CD4-positive, alpha-beta memory T cell (primary cell): Measurements from ENCODE around the gene CCDC117. TPM values are rescaled to one million over a fixed set of nuclear protein-coding genes. Genes with fewer than 3 reads are reported as not detected.
A peak's percentile ranks its signal among the peaks of the same experiment; 100 is the strongest.

Source experiments
- CTCF ChIA-PET: fragments of 350-600 bp; sonication (Branson Sonifier 250); formaldehyde crosslinking; loops from one replicate; lab custom pipeline; 2021; ENCODE audit warnings: inconsistent platforms; ENCODE audit not compliant: partially characterized antibody; lab: Charles Lee
- POLR2A ChIA-PET: fragments of 350-600 bp; sonication (Branson Sonifier 250); formaldehyde crosslinking; loops from one replicate; lab custom pipeline; 2021; ENCODE audit not compliant: partially characterized antibody; lab: Charles Lee
- DNase-seq, 5 donors: peaks; one replicate each; pipeline versions ENCODE4 v3.0.0 to v3.0.0-alpha.2; 2020 to 2022; ENCODE audit warnings: mixed read lengths in 1 of 5
- H3K27ac ChIP-seq: one replicate; pipeline ENCODE4 v1.7.0; 2013; ENCODE audit warnings: low read depth, low read length
- H3K27me3 ChIP-seq: 2 replicates; pipeline ENCODE4 v1.7.0; 2013; ENCODE audit warnings: mild to moderate bottlenecking, low read length, moderate library complexity; ENCODE audit not compliant: insufficient read depth
- H3K36me3 ChIP-seq: 2 replicates; pipeline ENCODE4 v1.7.0; 2013; ENCODE audit warnings: mild to moderate bottlenecking, low read length, moderate library complexity; ENCODE audit not compliant: insufficient read depth
- H3K4me1 ChIP-seq: 2 replicates; pipeline ENCODE4 v1.7.0; 2013; ENCODE audit warnings: mild to moderate bottlenecking, low read length, moderate library complexity; ENCODE audit not compliant: insufficient read depth
- H3K4me3 ChIP-seq, 2 donors: one replicate each; pipeline ENCODE4 v1.7.0; 2013; ENCODE audit warnings: low read length in 2 of 2, mild to moderate bottlenecking in 1 of 2
- H3K9me3 ChIP-seq, 2 donors: one replicate each; pipeline ENCODE4 v1.7.0; 2013; ENCODE audit warnings: low read length in 2 of 2, control low read depth in 1 of 2; ENCODE audit not compliant: control insufficient read depth in 1 of 2
- H3K27ac Mint-ChIP-seq, 7 donors: one replicate each; pipeline ENCODE4 v1.8.0; 2020 to 2021; ENCODE audit warnings: mixed read lengths in 7 of 7, mild to moderate bottlenecking in 6 of 7, inconsistent platforms in 3 of 7, moderate library complexity in 3 of 7
- H3K27me3 Mint-ChIP-seq, 2 donors: one replicate each; pipeline ENCODE4 v1.8.0; 2020 to 2021; ENCODE audit warnings: mixed read lengths in 2 of 2
- H3K36me3 Mint-ChIP-seq, 2 donors: one replicate each; pipeline ENCODE4 v1.8.0; 2020 to 2021; ENCODE audit warnings: mixed read lengths in 2 of 2, inconsistent platforms in 1 of 2, mild to moderate bottlenecking in 1 of 2
- H3K4me1 Mint-ChIP-seq, 4 donors: one replicate each; pipeline ENCODE4 v1.8.0; 2020 to 2021; ENCODE audit warnings: mixed read lengths in 4 of 4, mild to moderate bottlenecking in 1 of 4
- H3K4me3 Mint-ChIP-seq, 8 donors: one replicate each; pipeline ENCODE4 v1.8.0; 2020 to 2021; ENCODE audit warnings: mixed read lengths in 8 of 8, mild to moderate bottlenecking in 7 of 8, moderate library complexity in 6 of 8, inconsistent platforms in 3 of 8
- H3K9me3 Mint-ChIP-seq, 8 donors: one replicate each; pipeline ENCODE4 v1.8.0; 2020 to 2021; ENCODE audit warnings: mixed read lengths in 8 of 8, mild to moderate bottlenecking in 5 of 8, inconsistent platforms in 3 of 8, moderate library complexity in 1 of 8
- intact Hi-C: fragments of 100-400 bp; cut with micrococcal nuclease; formaldehyde crosslinking; loops from one replicate; pipeline ENCODE4 v1.15.1; 2023
- polyA plus RNA-seq, 2 donors: library from polyadenylated mRNA; unstranded; fragments of 300-500 nt; fragmentation: Illumina TruSeq; gene quantifications; one replicate each; pipeline ENCODE4 v1.2.3, GENCODE V29; 2021
- total RNA-seq, 2 experiments: library from RNA; stranded (reverse); gene quantifications; one replicate each; pipeline ENCODE4 v1.2.3, GENCODE V29; 2021

Gene CCDC117
- total and polyA plus RNA-seq, 4 experiments from 2014 or later: 7.2 to 20.6 (median 15.2) TPM

GRCh38 chr22:28783786-28784671 lies 11.5 kb downstream of the CCDC117 start:
- Histone ChIP-seq H3K27ac (no peak overlapping the region), H3K27me3 (no peaks in the 10 kb centered on the region), H3K4me3 (no peak overlapping the region), H3K4me1 (peaks cover 11% of the 10 kb centered on the region), H3K9me3 (no peaks in the 10 kb centered on the region), H3K36me3 (peaks cover 48% of the 10 kb centered on the region)
- intact Hi-C loops: no loop called here
- CTCF ChIA-PET: interaction anchor here (0.8 to 10.2 kb wide), 4 partner anchors 10 to 183 kb away, joined by 3 to 166 read pairs (median 41); partner anchors contain the start of gene XBP1
- Mint-ChIP-seq H3K27ac (peak overlapping the region in 1 of 7 donors; percentile 59), H3K4me3 (no peak overlapping the region), H3K36me3 (peaks cover 47 to 70% of the 10 kb centered on the region in 2 donors), H3K9me3 (no peaks in the 10 kb centered on the region), H3K27me3 (no peaks in the 10 kb centered on the region), H3K4me1 (peaks cover 9 to 25% (median 17%) of the 10 kb centered on the region in 4 donors)
- no peak for DNase-seq
- POLR2A ChIA-PET: interaction anchor here (1.3 to 1.8 kb wide), 4 partner anchors 11 to 27 kb away, joined by 3 to 8 read pairs (median 4); partner anchors contain the start of genes CCDC117 and XBP1

- H3K4me3 ChIP-seq: no peak overlapping the region
- intact Hi-C loops: no loop called here
- ChIA-PET CTCF (interaction anchor here (1.1 to 10.2 kb wide), 9 partner anchors 12 to 277 kb away, joined by 3 to 166 read pairs (median 6); partner anchors contain the start of genes CCDC117 and XBP1), POLR2A (interaction anchor here (1.6 to 2.2 kb wide), 2 partner anchors 12 to 41 kb away, joined by 5 to 14 read pairs; partner anchors contain the start of gene XBP1)
- no peak for DNase-seq
- Mint-ChIP-seq H3K4me1 (peaks cover 25 to 44% (median 35%) of the 10 kb centered on the region in 4 donors), H3K36me3 (peaks cover 33 to 60% of the 10 kb centered on the region in 2 donors), H3K27me3 (no peaks in the 10 kb centered on the region), H3K27ac (peak overlapping the region in 2 of 7 donors; percentile 46 to 78), H3K4me3 (no peak overlapping the region), H3K9me3 (no peaks in the 10 kb centered on the region)
- H3K27ac ChIP-seq: no peak overlapping the region
- peaks cover 33% of the 10 kb centered on the region for H3K36me3 ChIP-seq
- H3K27me3 ChIP-seq: no peaks in the 10 kb centered on the region
- no peaks in the 10 kb centered on the region for H3K9me3 ChIP-seq
- peaks cover 34% of the 10 kb centered on the region for H3K4me1 ChIP-seq
These were observed 16.1 kb downstream of the CCDC117 start for GRCh38 chr22:28788601-28789000.

GRCh38 chr22:28791124-28791523 lies 18.6 kb downstream of the CCDC117 start:
- peak overlapping the region in 2 of 7 donors; percentile 31 to 57 for H3K27ac Mint-ChIP-seq
- Histone ChIP-seq H3K4me3 (no peak overlapping the region), H3K36me3 (peaks cover 33% of the 10 kb centered on the region), H3K4me1 (peaks cover 56% of the 10 kb centered on the region), H3K9me3 (no peaks in the 10 kb centered on the region), H3K27ac (no peak overlapping the region), H3K27me3 (no peaks in the 10 kb centered on the region)
- no peak for DNase-seq
- H3K36me3 Mint-ChIP-seq: peaks cover 36 to 59% of the 10 kb centered on the region in 2 donors
- H3K4me1 Mint-ChIP-seq: peaks cover 36 to 67% (median 54%) of the 10 kb centered on the region in 4 donors
- CTCF ChIA-PET: interaction anchor here (0.8 to 10.2 kb wide), 12 partner anchors 10 to 455 kb away, joined by 3 to 166 read pairs (median 16); partner anchors contain the start of genes CCDC117 and XBP1
- POLR2A ChIA-PET: interaction anchor here (0.9 to 5.0 kb wide), 9 partner anchors 9 to 250 kb away, joined by 3 to 39 read pairs (median 6); partner anchors contain the start of genes CHEK2, HSCB and XBP1
- H3K9me3 Mint-ChIP-seq: no peaks in the 10 kb centered on the region
- intact Hi-C loops: no loop called here
- H3K4me3 Mint-ChIP-seq: peak overlapping the region in 1 of 8 donors; percentile 2
- H3K27me3 Mint-ChIP-seq: no peaks in the 10 kb centered on the region

GRCh38 chr22:28791841-28792490 lies 19.5 kb downstream of the CCDC117 start:
- peak overlapping the region in 5 of 8 donors; percentile 22 to 82 (median 60) for H3K4me3 Mint-ChIP-seq
- H3K9me3 Mint-ChIP-seq: no peaks in the 10 kb centered on the region
- Histone ChIP-seq H3K36me3 (peaks cover 33% of the 10 kb centered on the region), H3K27ac (no peak overlapping the region), H3K27me3 (no peaks in the 10 kb centered on the region), H3K9me3 (no peaks in the 10 kb centered on the region), H3K4me3 (no peak overlapping the region), H3K4me1 (peaks cover 65% of the 10 kb centered on the region)
- peaks cover 40 to 59% of the 10 kb centered on the region in 2 donors for H3K36me3 Mint-ChIP-seq
- ChIA-PET CTCF (interaction anchor here (1.4 to 10.2 kb wide), 7 partner anchors 9 to 192 kb away, joined by 4 to 166 read pairs (median 22); partner anchors contain the start of genes CCDC117 and XBP1), POLR2A (interaction anchor here (1.0 to 5.0 kb wide), 10 partner anchors 8 to 249 kb away, joined by 3 to 39 read pairs (median 6); partner anchors contain the start of genes CCDC117, CHEK2, HSCB and XBP1)
- H3K27ac Mint-ChIP-seq: peak overlapping the region; percentile 23 to 89 (median 47)
- no peak for DNase-seq
- intact Hi-C loops: loop anchor here (1.0 kb wide), 1 partner anchor 8 kb away; the partner anchor contains the start of gene XBP1
- H3K27me3 Mint-ChIP-seq: no peaks in the 10 kb centered on the region
- H3K4me1 Mint-ChIP-seq: peaks cover 44 to 72% (median 61%) of the 10 kb centered on the region in 4 donors

GRCh38 chr22:28792491-28793383 lies 20.2 kb downstream of the CCDC117 start:
- Histone ChIP-seq H3K27ac (no peak overlapping the region), H3K4me3 (no peak overlapping the region), H3K27me3 (no peaks in the 10 kb centered on the region), H3K4me1 (peaks cover 71% of the 10 kb centered on the region), H3K36me3 (peaks cover 37% of the 10 kb centered on the region), H3K9me3 (no peaks in the 10 kb centered on the region)
- no peaks in the 10 kb centered on the region for H3K27me3 Mint-ChIP-seq
- H3K27ac Mint-ChIP-seq: peak overlapping the region; percentile 23 to 89 (median 47)
- ChIA-PET POLR2A (interaction anchor here (1.0 to 5.0 kb wide), 9 partner anchors 7 to 192 kb away, joined by 3 to 39 read pairs (median 6); partner anchors contain the start of genes CCDC117, CHEK2, HSCB and XBP1), CTCF (interaction anchor here (1.5 to 10.2 kb wide), 4 partner anchors 8 to 192 kb away, joined by 3 to 166 read pairs (median 48); partner anchors contain the start of gene XBP1)
- no peak for DNase-seq
- H3K4me3 Mint-ChIP-seq: peak overlapping the region in 7 of 8 donors; percentile 17 to 82 (median 53)
- peaks cover 42 to 55% of the 10 kb centered on the region in 2 donors for H3K36me3 Mint-ChIP-seq
- intact Hi-C loops: loop anchor here (1.0 kb wide), 1 partner anchor 8 kb away; the partner anchor contains the start of gene XBP1
- no peaks in the 10 kb centered on the region for H3K9me3 Mint-ChIP-seq
- H3K4me1 Mint-ChIP-seq: peaks cover 45 to 80% (median 66%) of the 10 kb centered on the region in 4 donors
